Neuronal stem cell (in vitro differentiated cells): ENCODE data around the gene OR52N5.

Experiments
- DNase-seq: peaks from one replicate; pipeline ENCODE4 v3.0.0-alpha.2; 2013; ENCODE audit warnings: low spot score
- H2AFZ ChIP-seq: one replicate; pipeline ENCODE4 v1.6.1; 2013; ENCODE audit warnings: mild to moderate bottlenecking, low read length, inconsistent platforms
- H2AK5ac ChIP-seq: 2 replicates; pipeline ENCODE4 v1.6.1; 2013; ENCODE audit warnings: low read depth, mild to moderate bottlenecking, inconsistent platforms, low read length, moderate library complexity, mixed read lengths
- H2BK120ac ChIP-seq: 2 replicates; pipeline ENCODE4 v1.6.1; 2013; ENCODE audit warnings: low read depth, mild to moderate bottlenecking, inconsistent platforms, low read length, moderate library complexity, mixed read lengths
- H2BK12ac ChIP-seq: one replicate; pipeline ENCODE4 v1.6.1; 2013; ENCODE audit warnings: low read length, inconsistent platforms
- H2BK15ac ChIP-seq: 2 replicates; pipeline ENCODE4 v1.6.1; 2013; ENCODE audit warnings: mild to moderate bottlenecking, low read length, inconsistent platforms, mixed read lengths
- H2BK5ac ChIP-seq: one replicate; pipeline ENCODE4 v1.6.1; 2013; ENCODE audit warnings: inconsistent platforms, mild to moderate bottlenecking, low read length, moderate library complexity
- H3K14ac ChIP-seq: one replicate; pipeline ENCODE4 v1.6.1; 2013; ENCODE audit warnings: low read length, inconsistent platforms
- H3K18ac ChIP-seq: 2 replicates; pipeline ENCODE4 v1.6.1; 2013; ENCODE audit warnings: low read length, inconsistent platforms
- H3K23ac ChIP-seq: 2 replicates; pipeline ENCODE4 v1.6.1; 2013; ENCODE audit warnings: low read depth, mild to moderate bottlenecking, mixed read lengths, low read length, inconsistent platforms; ENCODE audit not compliant: poor library complexity
- H3K27ac ChIP-seq: replicated peaks from 3 replicates; pipeline ENCODE4 v1.5.1; 2013; ENCODE audit warnings: low read length, inconsistent platforms
- H3K27me3 ChIP-seq, 3 experiments: 2 replicates each; pipeline ENCODE4 v1.6.1; 2013; ENCODE audit warnings: low read length in 3 of 3, mild to moderate bottlenecking in 2 of 3, inconsistent platforms in 1 of 3, low read depth in 1 of 3, mixed read lengths in 1 of 3, moderate library complexity in 1 of 3; ENCODE audit not compliant: control insufficient read depth in 3 of 3, insufficient read depth in 3 of 3
- H3K36me3 ChIP-seq, 2 donors: replicated peaks in 1 of 2; 2 replicates each; pipeline ENCODE4 v1.6.1; 2013; ENCODE audit warnings: low read length in 2 of 2; ENCODE audit not compliant: control insufficient read depth in 2 of 2, insufficient read depth in 2 of 2
- H3K4ac ChIP-seq: 2 replicates; pipeline ENCODE4 v1.6.1; 2013; ENCODE audit warnings: inconsistent platforms, mild to moderate bottlenecking, low read length, moderate library complexity
- H3K4me1 ChIP-seq, 2 donors: 1 replicate in 1 of 2; 2 replicates in 1 of 2; pipeline ENCODE4 v1.6.1; 2013; ENCODE audit warnings: low read length in 2 of 2, low read depth in 1 of 2; ENCODE audit not compliant: control insufficient read depth in 2 of 2, insufficient read depth in 1 of 2
- H3K4me2 ChIP-seq: one replicate; pipeline ENCODE4 v1.6.1; 2013; ENCODE audit warnings: mild to moderate bottlenecking, low read length, inconsistent platforms; ENCODE audit not compliant: insufficient read depth, poor library complexity, severe bottlenecking
- H3K4me3 ChIP-seq, 2 donors: 2 replicates each; pipeline ENCODE4 v1.5.1; 2013; ENCODE audit warnings: low read length in 2 of 2, mild to moderate bottlenecking in 2 of 2, inconsistent platforms in 1 of 2, moderate library complexity in 1 of 2
- H3K79me1 ChIP-seq: one replicate; pipeline ENCODE4 v1.6.1; 2013; ENCODE audit warnings: low read depth, mild to moderate bottlenecking, inconsistent platforms, low read length, moderate library complexity
- H3K9ac ChIP-seq: one replicate; pipeline ENCODE4 v1.6.1; 2013; ENCODE audit warnings: mild to moderate bottlenecking, low read depth, low read length, inconsistent platforms; ENCODE audit not compliant: poor library complexity
- H3K9me3 ChIP-seq, 2 donors: replicated peaks in 1 of 2; 2 replicates each; pipeline versions ENCODE3 to v1.6.1; 2013; ENCODE audit warnings: low read length in 2 of 2, mild to moderate bottlenecking in 2 of 2, inconsistent platforms in 1 of 2, low read depth in 1 of 2, mixed read lengths in 1 of 2, moderate library complexity in 1 of 2; ENCODE audit not compliant: control insufficient read depth in 2 of 2, insufficient read depth in 1 of 2
- H4K8ac ChIP-seq: one replicate; pipeline ENCODE4 v1.6.1; 2013; ENCODE audit warnings: low read depth, mild to moderate bottlenecking, inconsistent platforms, low read length, moderate library complexity
- H4K91ac ChIP-seq: one replicate; pipeline ENCODE4 v1.6.1; 2013; ENCODE audit warnings: low read length, low read depth, mild to moderate bottlenecking, inconsistent platforms; ENCODE audit not compliant: poor library complexity
- WGBS, 2 donors: extraction: QIAGEN DNeasy Blood & Tissue Kit; methylation state at CpG; one replicate each; pipeline ENCODE4 v1.1.7; 2013; ENCODE audit warnings: missing lambda C conversion rate in 2 of 2, mixed read lengths in 1 of 2; ENCODE audit not compliant: insufficient read length in 2 of 2, insufficient replicate concordance in 1 of 2; ENCODE audit errors: extremely low coverage in 2 of 2; 5-methylcytosine and 5-hydroxymethylcytosine counted together

Gene OR52N5

DNA sequence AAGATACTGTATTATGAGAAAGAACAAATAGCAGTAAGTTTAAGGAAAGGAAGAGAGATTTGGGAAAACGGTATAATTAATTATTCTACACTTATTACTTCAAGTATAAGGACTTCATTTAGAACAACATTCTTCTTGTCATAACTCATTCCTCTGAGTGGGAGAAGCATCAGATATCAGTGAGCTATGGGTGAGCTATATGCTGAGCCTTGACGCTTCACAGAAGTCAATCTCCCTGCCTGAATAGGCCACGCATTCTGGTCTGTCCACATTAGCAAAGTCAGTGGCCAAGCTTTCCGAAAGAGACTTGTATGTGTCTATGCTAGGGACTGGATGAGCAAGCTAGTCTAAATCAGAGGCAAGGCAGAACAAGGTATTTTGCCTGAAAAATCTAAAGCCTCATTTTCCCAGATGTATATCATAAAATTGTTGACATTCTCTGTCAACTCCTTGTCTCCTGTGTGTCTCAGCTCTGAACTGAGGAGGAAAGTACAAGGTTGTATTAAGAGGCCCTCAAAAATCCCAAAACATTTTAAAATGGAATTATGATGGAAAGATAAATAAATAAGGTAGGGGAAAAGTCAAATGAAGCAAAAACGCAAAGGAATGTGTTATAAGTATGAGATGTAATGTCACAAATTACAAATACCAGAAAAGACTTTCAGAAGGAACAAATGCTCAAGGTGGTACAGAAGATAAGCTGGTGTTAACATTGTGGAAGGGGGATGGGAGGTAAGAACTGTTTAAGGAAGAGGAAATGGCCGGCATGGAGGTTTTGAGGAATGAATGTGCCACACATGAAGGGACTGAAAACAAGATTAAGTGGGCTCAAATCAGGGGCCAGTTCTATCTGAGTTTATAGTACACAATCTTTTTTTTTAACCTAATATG, 27.0 kb upstream of the OR52N5 start:
- 100% methylated on average over 1 of the region's 6 CpGs; no CpG with 5 or more reads in 1 of the 2 donors for WGBS, 2 donors
- peaks cover 0 to 3% of the 10 kb centered on the region in 2 donors for H3K4me1 ChIP-seq
- H3K4me2 ChIP-seq = no peak overlapping the region
- H3K4ac ChIP-seq = no peak overlapping the region
- H3K14ac ChIP-seq = no peak overlapping the region
- no peak overlapping the region for H3K18ac ChIP-seq
- DNase-seq = no peak
- no peak overlapping the region for H2AK5ac ChIP-seq
- H2BK12ac ChIP-seq = no peak overlapping the region
- no peak overlapping the region for H3K9ac ChIP-seq
- H2BK5ac ChIP-seq = no peak overlapping the region
- H3K27ac ChIP-seq = no peak overlapping the region
- H4K8ac ChIP-seq = no peak overlapping the region
- no peak overlapping the region for H4K91ac ChIP-seq
- H2BK120ac ChIP-seq = no peak overlapping the region
- no peaks in the 10 kb centered on the region for H3K36me3 ChIP-seq
- no peak overlapping the region for H3K4me3 ChIP-seq
- no peaks in the 10 kb centered on the region for H3K27me3 ChIP-seq
- H3K9me3 ChIP-seq = no peaks in the 10 kb centered on the region
- H3K23ac ChIP-seq = no peak overlapping the region
- no peak overlapping the region for H2AFZ ChIP-seq
- H3K79me1 ChIP-seq = no peaks in the 10 kb centered on the region
- H2BK15ac ChIP-seq = no peak overlapping the region

GRCh38 chr11:5809122-5809519, 26.0 kb upstream of the OR52N5 start:
- H3K9ac ChIP-seq = no peak overlapping the region
- H3K18ac ChIP-seq = no peak overlapping the region
- peak overlapping the region; percentile 62 for H2AFZ ChIP-seq
- peaks cover 0 to 3% of the 10 kb centered on the region in 2 donors for H3K4me1 ChIP-seq
- H4K91ac ChIP-seq = no peak overlapping the region
- no peak overlapping the region for H3K4me3 ChIP-seq
- H3K4me2 ChIP-seq = no peak overlapping the region
- H2BK15ac ChIP-seq = no peak overlapping the region
- H3K79me1 ChIP-seq = no peaks in the 10 kb centered on the region
- H3K14ac ChIP-seq = no peak overlapping the region
- no peak for DNase-seq
- H3K36me3 ChIP-seq = no peaks in the 10 kb centered on the region
- H2BK120ac ChIP-seq = no peak overlapping the region
- H3K9me3 ChIP-seq = no peaks in the 10 kb centered on the region
- no peaks in the 10 kb centered on the region for H3K27me3 ChIP-seq
- no peak overlapping the region for H2BK12ac ChIP-seq
- no peak overlapping the region for H2AK5ac ChIP-seq
- WGBS, 2 donors = no CpG with 5 or more reads among the region's 5 CpGs
- no peak overlapping the region for H3K4ac ChIP-seq
- H3K23ac ChIP-seq = no peak overlapping the region
- H3K27ac ChIP-seq = no peak overlapping the region
- H2BK5ac ChIP-seq = no peak overlapping the region
- H4K8ac ChIP-seq = no peak overlapping the region

DNA sequence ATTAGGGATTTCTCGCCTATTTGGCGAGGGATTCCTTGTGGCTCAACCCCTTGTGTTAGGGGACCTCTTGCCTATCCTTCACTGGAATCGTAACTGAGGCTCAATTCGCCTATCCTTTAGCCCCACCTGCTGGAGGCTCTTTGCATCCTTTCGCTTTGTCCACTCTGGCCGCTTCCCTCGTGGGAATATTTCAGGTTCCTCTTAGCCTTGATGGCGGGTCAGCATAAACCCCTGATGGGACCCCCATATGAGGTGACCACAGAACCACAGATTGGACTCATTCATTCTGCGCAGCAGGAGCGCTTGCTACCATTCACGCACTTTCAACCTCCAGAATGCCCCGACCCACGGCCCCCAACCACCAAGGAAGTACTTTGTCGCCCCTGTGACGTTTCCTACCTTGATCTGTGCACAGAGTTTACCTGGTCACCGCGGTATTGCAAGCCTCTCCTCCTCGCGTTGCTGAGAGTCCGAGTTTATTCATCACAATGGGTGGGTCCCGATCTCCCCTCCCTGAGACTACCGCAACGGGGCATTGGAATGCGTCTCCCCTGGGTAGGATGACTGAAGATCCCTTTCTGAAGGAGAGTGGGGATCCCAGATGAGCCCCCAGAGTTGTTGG, 25.5 kb upstream of the OR52N5 start, which contains the start of gene OR52N2:
Gene OR52N2 (plus strand): TSS at position 425 of the 622 bp plus-strand sequence. CDS start 11,412 bp downstream, outside the sequence.
- peak within 1 kb of the TSS; percentile 79 for H3K18ac ChIP-seq
- H2BK12ac ChIP-seq = no peak within 1 kb of the TSS
- no peaks in the 10 kb centered on the region for H3K9me3 ChIP-seq
- H3K23ac ChIP-seq = no peak within 1 kb of the TSS
- peak within 1 kb of the TSS; percentile 69 for H3K4me2 ChIP-seq
- no peak within 1 kb of the TSS for H3K4ac ChIP-seq
- no peak within 1 kb of the TSS for H4K8ac ChIP-seq
- no peaks in the 10 kb centered on the region for H3K27me3 ChIP-seq
- H2BK120ac ChIP-seq = no peak within 1 kb of the TSS
- peaks cover 0 to 3% of the 10 kb centered on the region in 2 donors for H3K4me1 ChIP-seq
- no peaks in the 10 kb centered on the region for H3K36me3 ChIP-seq
- peak; percentile 81 for DNase-seq
- H3K4me3 ChIP-seq = peak within 1 kb of the TSS in 1 of 2 donors; percentile 70
- no peak within 1 kb of the TSS for H2BK5ac ChIP-seq
- peak within 1 kb of the TSS; percentile 62 for H2AFZ ChIP-seq
- H3K14ac ChIP-seq = no peak within 1 kb of the TSS
- H2AK5ac ChIP-seq = no peak within 1 kb of the TSS
- no peak within 1 kb of the TSS for H2BK15ac ChIP-seq
- H3K79me1 ChIP-seq = no peaks in the 10 kb centered on the region
- no peak within 1 kb of the TSS for H4K91ac ChIP-seq
- no CpG with 5 or more reads among the region's 24 CpGs for WGBS, 2 donors
- no peak within 1 kb of the TSS for H3K27ac ChIP-seq
- H3K9ac ChIP-seq = no peak within 1 kb of the TSS

GRCh38 chr11:5807580-5807979, 24.4 kb upstream of the OR52N5 start:
- Histone ChIP-seq H3K79me1 (no peaks in the 10 kb centered on the region), H3K36me3 (no peaks in the 10 kb centered on the region), H3K27me3 (no peaks in the 10 kb centered on the region), H2AFZ (no peak overlapping the region), H2BK120ac (no peak overlapping the region), H4K91ac (no peak overlapping the region), H4K8ac (no peak overlapping the region), H3K4me2 (no peak overlapping the region), H3K4me3 (no peak overlapping the region), H3K14ac (no peak overlapping the region), H2AK5ac (no peak overlapping the region), H3K9me3 (no peaks in the 10 kb centered on the region), H3K4me1 (peaks cover 0 to 3% of the 10 kb centered on the region in 2 donors), H3K4ac (no peak overlapping the region), H3K23ac (no peak overlapping the region), H2BK5ac (no peak overlapping the region), H3K9ac (no peak overlapping the region), H2BK12ac (no peak overlapping the region), H2BK15ac (no peak overlapping the region), H3K18ac (no peak overlapping the region), H3K27ac (no peak overlapping the region)
- WGBS, 2 donors = no CpG with 5 or more reads among the region's 10 CpGs
- no peak for DNase-seq
